ENCODE data around the gene SULT4A1.

SULT4A1 gene

DNA sequence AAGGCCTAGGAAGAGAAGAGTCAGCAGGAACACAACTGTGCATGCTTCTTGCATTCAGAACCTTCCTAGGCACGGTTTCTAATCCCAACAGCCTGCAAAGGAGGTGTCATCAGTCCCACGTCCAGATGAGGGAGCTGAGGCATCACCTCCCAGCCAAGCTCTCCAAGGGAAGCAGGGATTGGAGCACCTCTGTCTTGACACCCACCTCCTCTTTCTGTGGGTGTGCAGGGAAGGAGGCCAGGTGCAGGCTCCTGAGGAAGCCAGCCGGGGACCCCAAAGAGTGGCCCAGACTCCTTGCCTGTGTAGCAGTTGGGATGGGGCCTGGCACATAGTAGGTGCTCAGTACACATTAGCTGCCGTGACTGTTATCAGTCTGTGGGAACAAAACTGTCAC lies 27.5 kb upstream of the SULT4A1 start:
- POLR2A ChIA-PET, result interaction anchor here (0.5 kb wide), 1 partner anchor 18 kb away, joined by 3 read pairs; no protein-coding TSS in a partner anchor

GRCh38 chr22:43889201-43889859 lies 27.0 kb upstream of the SULT4A1 start:
- TF ChIP-seq L3MBTL2 (conservative IDR thresholded peaks at IDR 0.05), result no peak
- TF ChIP-seq ELF4 (IDR thresholded peaks at IDR 0.05), result no peak
- TF ChIP-seq CTBP1 (IDR thresholded peaks at IDR 0.05; ENCODE audit: borderline replicate concordance), result no peak
- TF ChIP-seq FOXK2 (IDR thresholded peaks at IDR 0.05), result no peak
- POLR2A ChIA-PET, result interaction anchor here (0.5 kb wide), 1 partner anchor 19 kb away, joined by 3 read pairs; no protein-coding TSS in a partner anchor
- CTCF ChIA-PET, result no interaction called here
- DNase-seq (ENCODE audit: extremely low spot score), result no peak

More for the DNA sequence above, 27.5 kb upstream of the SULT4A1 start:
- CTCF ChIA-PET, result no interaction called here
- DNase-seq (ENCODE audit: extremely low spot score), result no peak
- TF ChIP-seq ZNF384 (IDR thresholded peaks at IDR 0.05) (no peak), CTBP1 (IDR thresholded peaks at IDR 0.05; ENCODE audit: borderline replicate concordance) (no peak), FOXM1 (IDR thresholded peaks at IDR 0.05; ENCODE audit: borderline replicate concordance) (no peak), ELF4 (IDR thresholded peaks at IDR 0.05) (no peak), ARNT (IDR thresholded peaks at IDR 0.05) (no peak), SP1 (IDR thresholded peaks at IDR 0.05) (no peak), TARDBP (IDR thresholded peaks at IDR 0.05) (no peak), L3MBTL2 (conservative IDR thresholded peaks at IDR 0.05) (no peak), FOXA1 (IDR thresholded peaks at IDR 0.05) (no peak), HDGF (IDR thresholded peaks at IDR 0.05; ENCODE audit: borderline replicate concordance) (no peak), BHLHE40 (IDR thresholded peaks at IDR 0.05; ENCODE audit: borderline replicate concordance) (no peak)
- TF ChIP-seq, protein P1, sequence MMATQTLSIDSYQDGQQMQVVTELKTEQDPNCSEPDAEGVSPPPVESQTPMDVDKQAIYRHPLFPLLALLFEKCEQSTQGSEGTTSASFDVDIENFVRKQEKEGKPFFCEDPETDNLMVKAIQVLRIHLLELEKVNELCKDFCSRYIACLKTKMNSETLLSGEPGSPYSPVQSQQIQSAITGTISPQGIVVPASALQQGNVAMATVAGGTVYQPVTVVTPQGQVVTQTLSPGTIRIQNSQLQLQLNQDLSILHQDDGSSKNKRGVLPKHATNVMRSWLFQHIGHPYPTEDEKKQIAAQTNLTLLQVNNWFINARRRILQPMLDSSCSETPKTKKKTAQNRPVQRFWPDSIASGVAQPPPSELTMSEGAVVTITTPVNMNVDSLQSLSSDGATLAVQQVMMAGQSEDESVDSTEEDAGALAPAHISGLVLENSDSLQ (IDR thresholded peaks at IDR 0.05), result no peak

GRCh38 chr22:43888740-43889139 lies 26.4 kb upstream of the SULT4A1 start:
- ChIA-PET POLR2A (no interaction called here), CTCF (no interaction called here)
- TF ChIP-seq TARDBP (IDR thresholded peaks at IDR 0.05) (no peak), ELF4 (IDR thresholded peaks at IDR 0.05) (no peak)
- DNase-seq (ENCODE audit: extremely low spot score), result no peak

DNA sequence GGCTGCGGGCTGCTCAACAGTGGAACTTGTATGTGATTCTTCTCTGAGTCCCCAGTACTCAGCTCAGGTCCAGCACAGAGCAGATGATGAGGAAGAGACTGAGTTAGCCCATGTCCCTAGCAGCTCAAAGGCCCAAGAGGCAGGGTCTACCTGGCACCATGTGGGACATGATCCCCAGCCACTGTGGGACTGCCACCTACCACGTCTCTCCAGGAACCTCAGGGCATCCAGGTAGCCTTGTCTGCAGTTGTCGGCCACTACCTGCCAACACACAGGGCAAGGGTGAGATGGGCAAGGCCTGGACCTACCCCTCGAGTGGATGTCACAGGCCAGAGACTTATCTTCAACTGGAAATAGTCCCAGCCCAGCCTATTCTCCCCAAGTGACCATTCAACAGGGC lies 25.1 kb upstream of the SULT4A1 start:
- ChIA-PET POLR2A (no interaction called here), CTCF (interaction anchor here (1.9 kb wide), 1 partner anchor 59 kb away, joined by 7 read pairs; no protein-coding TSS in a partner anchor)
- TF ChIP-seq NFRKB (IDR thresholded peaks at IDR 0.05), result no peak
- TF ChIP-seq SUZ12 (IDR thresholded peaks at IDR 0.05), result no peak
- no peak for TF ChIP-seq FOXA1 (IDR thresholded peaks at IDR 0.05)
- no peak for TF ChIP-seq HDGF (IDR thresholded peaks at IDR 0.05; ENCODE audit: borderline replicate concordance)
- TF ChIP-seq L3MBTL2 (conservative IDR thresholded peaks at IDR 0.05), result no peak
- TF ChIP-seq SP1 (IDR thresholded peaks at IDR 0.05), result no peak
- TF ChIP-seq, protein P1 (IDR thresholded peaks at IDR 0.05), result no peak
- TF ChIP-seq LEF1 (IDR thresholded peaks at IDR 0.05; ENCODE audit: borderline replicate concordance), result no peak
- no peak for DNase-seq (ENCODE audit: extremely low spot score)

DNA sequence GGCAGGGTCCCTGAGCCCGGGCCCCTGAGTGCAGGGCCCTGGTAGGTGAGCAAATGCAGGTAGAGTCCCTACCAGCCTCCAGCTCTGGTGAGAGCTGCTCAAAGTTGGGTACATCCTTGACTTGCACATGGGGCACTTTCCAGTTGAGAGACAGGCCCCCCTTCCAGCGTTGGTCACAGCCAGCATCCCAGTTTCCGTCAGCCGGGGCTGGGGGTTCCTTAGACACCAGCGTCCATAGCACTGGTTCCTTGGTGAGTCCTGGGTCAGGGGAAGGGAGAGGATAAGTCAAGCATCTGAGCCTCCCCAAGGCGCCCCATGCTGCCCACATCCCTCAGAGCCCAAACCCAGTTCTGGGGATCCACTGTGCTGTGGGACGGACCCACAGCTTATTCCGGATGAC lies 23.9 kb upstream of the SULT4A1 start:
- TF ChIP-seq TARDBP (IDR thresholded peaks at IDR 0.05) (no peak), ZNF384 (IDR thresholded peaks at IDR 0.05) (no peak), ARNT (IDR thresholded peaks at IDR 0.05) (no peak)
- ChIA-PET POLR2A (no interaction called here), CTCF (interaction anchor here (1.9 kb wide), 1 partner anchor 60 kb away, joined by 7 read pairs; no protein-coding TSS in a partner anchor)
- no peak for DNase-seq (ENCODE audit: extremely low spot score)

DNA sequence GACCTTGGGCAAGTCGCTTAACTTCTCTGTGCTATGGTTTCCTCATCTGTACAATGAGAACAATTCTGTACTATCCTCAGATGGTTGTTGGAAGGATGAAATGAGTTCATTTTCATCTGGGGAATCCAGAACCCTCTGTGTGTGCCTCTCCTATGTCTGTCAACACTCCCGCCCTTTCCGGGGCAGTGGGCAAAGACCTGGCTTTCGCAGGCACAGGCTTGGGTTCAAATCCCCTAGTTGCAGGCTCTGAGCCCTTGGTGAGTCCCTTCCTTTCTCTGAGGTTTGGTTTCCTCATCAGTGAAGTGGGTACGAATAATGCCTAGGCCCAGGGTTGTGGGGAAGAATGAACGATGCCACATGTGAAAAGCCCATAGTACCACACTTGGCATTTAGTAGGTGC lies 23.5 kb upstream of the SULT4A1 start:
- no peak for DNase-seq (ENCODE audit: extremely low spot score)
- ChIA-PET CTCF (interaction anchor here (0.9 to 1.2 kb wide), 2 partner anchors 58 to 511 kb away, joined by 3 read pairs; no protein-coding TSS in a partner anchor), POLR2A (no interaction called here)
- TF ChIP-seq TARDBP (IDR thresholded peaks at IDR 0.05) (no peak), NFRKB (IDR thresholded peaks at IDR 0.05) (no peak), SUZ12 (IDR thresholded peaks at IDR 0.05) (no peak), L3MBTL2 (conservative IDR thresholded peaks at IDR 0.05) (no peak), ZNF384 (IDR thresholded peaks at IDR 0.05) (no peak), HDGF (IDR thresholded peaks at IDR 0.05; ENCODE audit: borderline replicate concordance) (no peak), BHLHE40 (IDR thresholded peaks at IDR 0.05; ENCODE audit: borderline replicate concordance) (no peak), FOXK2 (IDR thresholded peaks at IDR 0.05) (no peak), LEF1 (IDR thresholded peaks at IDR 0.05; ENCODE audit: borderline replicate concordance) (no peak)
- TF ChIP-seq, protein P1 (IDR thresholded peaks at IDR 0.05), result no peak

- CTCF ChIA-PET, result interaction anchor here (0.6 to 1.3 kb wide), 15 partner anchors 9 to 511 kb away, joined by 3 to 11 read pairs (median 3); no protein-coding TSS in a partner anchor
- TF ChIP-seq TARDBP (IDR thresholded peaks at IDR 0.05), result no peak
- TF ChIP-seq ZNF384 (IDR thresholded peaks at IDR 0.05), result no peak
- no peak for TF ChIP-seq CTBP1 (IDR thresholded peaks at IDR 0.05; ENCODE audit: borderline replicate concordance)
- TF ChIP-seq FOXA1 (IDR thresholded peaks at IDR 0.05), result no peak
- no peak for TF ChIP-seq BHLHE40 (IDR thresholded peaks at IDR 0.05; ENCODE audit: borderline replicate concordance)
- TF ChIP-seq LEF1 (IDR thresholded peaks at IDR 0.05; ENCODE audit: borderline replicate concordance), result no peak
- no peak for TF ChIP-seq NFRKB (IDR thresholded peaks at IDR 0.05)
- TF ChIP-seq FOXK2 (IDR thresholded peaks at IDR 0.05), result no peak
- no peak for TF ChIP-seq HDGF (IDR thresholded peaks at IDR 0.05; ENCODE audit: borderline replicate concordance)
- no peak for TF ChIP-seq SUZ12 (IDR thresholded peaks at IDR 0.05)
- TF ChIP-seq FOXM1 (IDR thresholded peaks at IDR 0.05; ENCODE audit: borderline replicate concordance), result no peak
- TF ChIP-seq L3MBTL2 (conservative IDR thresholded peaks at IDR 0.05), result no peak
- no peak for TF ChIP-seq ARNT (IDR thresholded peaks at IDR 0.05)
- TF ChIP-seq, protein P1 (IDR thresholded peaks at IDR 0.05), result no peak
- TF ChIP-seq SP1 (IDR thresholded peaks at IDR 0.05), result no peak
- no peak for TF ChIP-seq ELF4 (IDR thresholded peaks at IDR 0.05)
- no peak for DNase-seq (ENCODE audit: extremely low spot score)
- POLR2A ChIA-PET, result interaction anchor here (1.0 kb wide), 1 partner anchor 12 kb away, joined by 3 read pairs; no protein-coding TSS in a partner anchor
These were observed 23.0 kb upstream of the SULT4A1 start for GRCh38 chr22:43885319-43885671.

All from HEK293T (cell line).